Fibroblast of lung (primary cell): ENCODE results near the gene FLT3. TPM values are rescaled to one million over a fixed set of nuclear protein-coding genes. Genes with fewer than 3 reads are reported as not detected.

Experiments
- DNase-seq, 2 donors: peaks; one replicate each; pipeline versions ENCODE4 v3.0.0 to v3.0.0-alpha.2; 2010; ENCODE audit warnings: low read depth in 2 of 2
- H2AFZ ChIP-seq: 2 replicates; pipeline ENCODE4 v1.5.1; 2012; ENCODE audit warnings: low read length, control low read depth, inconsistent platforms
- H3K27ac ChIP-seq: 2 replicates; pipeline ENCODE4 v1.5.1; 2011; ENCODE audit warnings: low read length, control low read depth; ENCODE audit not compliant: insufficient read depth
- H3K27me3 ChIP-seq: 2 replicates; pipeline ENCODE4 v1.5.1; 2011; ENCODE audit warnings: mild to moderate bottlenecking, low read length; ENCODE audit not compliant: control insufficient read depth, insufficient read depth
- H3K36me3 ChIP-seq: 2 replicates; pipeline ENCODE4 v1.5.1; 2011; ENCODE audit warnings: low read length; ENCODE audit not compliant: control insufficient read depth, insufficient read depth
- H3K4me1 ChIP-seq: 2 replicates; pipeline ENCODE4 v1.5.1; 2011; ENCODE audit warnings: low read length; ENCODE audit not compliant: control insufficient read depth, insufficient read depth; ENCODE audit errors: extremely low read depth
- H3K4me2 ChIP-seq: 2 replicates; pipeline ENCODE4 v1.5.1; 2011; ENCODE audit warnings: low read length, control low read depth; ENCODE audit not compliant: insufficient read depth; ENCODE audit errors: extremely low read depth
- H3K4me3 ChIP-seq, 4 experiments: fragments of 200-600 bp in 1 of 4; sonication (generic) in 1 of 4; replicated peaks in 1 of 4; 2 replicates each; pipeline ENCODE4 v1.5.1; 2011 to 2016; ENCODE audit warnings: low read length in 4 of 4, low read depth in 3 of 4, mild to moderate bottlenecking in 3 of 4, control low read depth in 2 of 4, inconsistent platforms in 1 of 4, mixed read lengths in 1 of 4; ENCODE audit not compliant: insufficient read depth in 1 of 4; ENCODE audit errors: control extremely low read depth in 1 of 4
- H3K79me2 ChIP-seq: 2 replicates; pipeline ENCODE4 v1.5.1; 2012; ENCODE audit warnings: mild to moderate bottlenecking, low read length, inconsistent platforms; ENCODE audit not compliant: control insufficient read depth, insufficient read depth
- H3K9ac ChIP-seq: 2 replicates; pipeline ENCODE4 v1.5.1; 2011; ENCODE audit warnings: mild to moderate bottlenecking, low read length, control low read depth; ENCODE audit not compliant: insufficient read depth
- H3K9me3 ChIP-seq: 2 replicates; pipeline ENCODE4 v1.5.1; 2012; ENCODE audit warnings: low read depth, low read length; ENCODE audit not compliant: control insufficient read depth, insufficient read depth
- H4K20me1 ChIP-seq: 2 replicates; pipeline ENCODE4 v1.5.1; 2011; ENCODE audit warnings: low read length; ENCODE audit not compliant: control insufficient read depth, insufficient read depth; ENCODE audit errors: extremely low read depth
- CTCF ChIP-seq, 2 donors: IDR thresholded peaks in 1 of 2; conservative IDR thresholded peaks in 1 of 2; 1 replicate in 1 of 2; 2 replicates in 1 of 2; pipeline ENCODE4 v1.5.1; 2011 to 2012; ENCODE audit warnings: low read length in 2 of 2, control low read depth in 1 of 2, inconsistent platforms in 1 of 2, low read depth in 1 of 2, mild to moderate bottlenecking in 1 of 2
- EZH2 ChIP-seq: IDR thresholded peaks from 2 replicates; pipeline ENCODE4 v1.5.1; 2012; ENCODE audit warnings: low read length, control low read depth, mild to moderate bottlenecking; ENCODE audit errors: missing control alignments
- polyA plus RNA-seq, 2 donors: library from polyadenylated mRNA; depleted of rRNA in 1 of 2; stranded (reverse) in 1 of 2; unstranded in 1 of 2; fragments of >200 nt; gene quantifications; 2 replicates each; pipeline ENCODE4 v1.2.1, GENCODE V29; 2011 to 2012; ENCODE audit warnings: missing spikeins in 1 of 2
- total RNA-seq: library from RNA; depleted of rRNA; stranded (reverse); fragments of >200 nt; gene quantifications from 2 replicates; pipeline ENCODE4 v1.2.1, GENCODE V29; 2014

FLT3 gene
- total and polyA plus RNA-seq, 2 donors (not counting 1 experiment from before 2014, with no cell fraction given): not detected

GRCh38 chr13:28121224-28121623 is 20.8 kb upstream of the FLT3 start:
- Histone ChIP-seq H3K27me3 (no peaks in the 10 kb centered on the region), H4K20me1 (no peaks in the 10 kb centered on the region), H3K4me1 (no peaks in the 10 kb centered on the region), H3K9ac (no peak overlapping the region), H3K36me3 (no peaks in the 10 kb centered on the region), H3K9me3 (no peaks in the 10 kb centered on the region), H3K4me2 (no peak overlapping the region), H3K79me2 (no peaks in the 10 kb centered on the region), H2AFZ (no peak overlapping the region), H3K4me3 (no peak overlapping the region), H3K27ac (no peak overlapping the region)
- no peak for DNase-seq
- no peak for TF ChIP-seq CTCF (conservative IDR thresholded peaks at IDR 0.05 in 1 of 2, IDR thresholded peaks at IDR 0.05 in 1 of 2; ENCODE audit: low read depth in 1 of 2, low read length in 2 of 2)
- no peak for TF ChIP-seq EZH2

GRCh38 chr13:28120317-28120716 is 19.9 kb upstream of the FLT3 start:
- no peak overlapping the region for H3K27ac ChIP-seq
- H3K4me3 ChIP-seq: no peak overlapping the region
- no peaks in the 10 kb centered on the region for H3K36me3 ChIP-seq
- no peaks in the 10 kb centered on the region for H3K9me3 ChIP-seq
- no peak overlapping the region for H3K4me2 ChIP-seq
- H3K9ac ChIP-seq: no peak overlapping the region
- no peaks in the 10 kb centered on the region for H3K4me1 ChIP-seq
- no peaks in the 10 kb centered on the region for H3K27me3 ChIP-seq
- H2AFZ ChIP-seq: no peak overlapping the region
- no peaks in the 10 kb centered on the region for H3K79me2 ChIP-seq
- no peak for TF ChIP-seq EZH2
- no peak for TF ChIP-seq CTCF (conservative IDR thresholded peaks at IDR 0.05 in 1 of 2, IDR thresholded peaks at IDR 0.05 in 1 of 2; ENCODE audit: low read depth in 1 of 2, low read length in 2 of 2)
- no peaks in the 10 kb centered on the region for H4K20me1 ChIP-seq
- DNase-seq: no peak

- peak in 1 of 2 donors; percentile 10 for DNase-seq
- H3K4me1 ChIP-seq: no peaks in the 10 kb centered on the region
Measured at GRCh38 chr13:28117689-28118377, 17.5 kb upstream of the FLT3 start.

More at GRCh38 chr13:28117689-28118377, 17.5 kb upstream of the FLT3 start:
- Histone ChIP-seq H3K27me3 (no peaks in the 10 kb centered on the region), H3K4me2 (no peak overlapping the region), H3K79me2 (no peaks in the 10 kb centered on the region), H3K9me3 (no peaks in the 10 kb centered on the region), H3K9ac (no peak overlapping the region), H4K20me1 (no peaks in the 10 kb centered on the region), H3K36me3 (no peaks in the 10 kb centered on the region), H3K27ac (no peak overlapping the region), H3K4me3 (no peak overlapping the region), H2AFZ (no peak overlapping the region)
- TF ChIP-seq CTCF (conservative IDR thresholded peaks at IDR 0.05 in 1 of 2, IDR thresholded peaks at IDR 0.05 in 1 of 2; ENCODE audit: low read depth in 1 of 2, low read length in 2 of 2) (no peak), EZH2 (no peak)
